Adrenal gland (tissue), 5 donors: Measurements from ENCODE around the gene TLX2.

Experiments
- CTCF ChIP-seq, 6 experiments: fragments of 450-650 bp in 4 of 6; fragments of 200-600 bp in 2 of 6; sonication (generic) in 1 of 6; IDR thresholded peaks; 1 replicate in 5 of 6; 2 replicates in 1 of 6; pipeline versions ENCODE4 v1.5.1 to v1.8.0; 2016 to 2021; ENCODE audit warnings: antibody characterized with exemption in 6 of 6, mild to moderate bottlenecking in 2 of 6, moderate library complexity in 1 of 6
- POLR2A ChIP-seq, 2 donors: fragments of 450-650 bp; IDR thresholded peaks; one replicate each; pipeline ENCODE4 v1.6.1; 2017; ENCODE audit warnings: antibody characterized with exemption in 2 of 2, mild to moderate bottlenecking in 2 of 2, moderate library complexity in 1 of 2
- donor health status: DM: no; HTN: no; CAD: no.

GRCh38 chr2:74497777-74498499 lies 16.3 kb upstream of the TLX2 start:
- TF ChIP-seq CTCF (IDR thresholded peaks at IDR 0.05) (no peak), POLR2A (IDR thresholded peaks at IDR 0.05) (no peak)
